ENCODE measurements around the gene ASF1B. TPM values are rescaled to one million over a fixed set of nuclear protein-coding genes. Genes with fewer than 3 reads are reported as not detected.
A peak's percentile ranks its signal among the peaks of the same experiment; 100 is the strongest.

Gene ASF1B
- total RNA-seq, 1 experiment from 2014 or later: 67.4 TPM

DNA sequence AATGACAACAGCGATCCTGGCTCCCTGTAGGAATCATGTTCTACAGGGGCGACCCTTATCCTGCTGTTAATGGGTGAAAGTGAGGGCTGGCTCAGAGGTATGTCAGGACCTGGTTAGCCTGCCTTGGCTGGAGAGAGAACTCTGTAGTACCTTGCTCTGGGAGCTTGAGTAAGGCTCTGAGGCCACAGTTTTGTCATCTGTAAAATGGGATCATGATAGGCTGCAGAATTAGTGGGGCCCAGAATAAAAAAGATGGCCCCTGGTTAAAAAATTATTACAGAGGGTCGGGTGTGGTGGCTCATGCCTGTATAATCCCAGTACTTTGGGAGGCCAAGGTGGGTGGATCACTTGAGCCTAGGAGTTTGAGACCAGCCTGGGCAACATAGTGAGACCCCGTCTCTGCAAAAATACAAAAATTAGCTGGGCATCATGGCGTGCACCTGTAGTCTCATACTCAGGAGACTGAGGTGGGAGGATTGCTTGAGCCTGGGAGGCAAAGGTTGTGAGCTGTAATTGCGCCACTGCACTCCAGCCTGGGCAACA, 35.3 kb downstream of the ASF1B start:
- TF ChIP-seq, protein P1, sequence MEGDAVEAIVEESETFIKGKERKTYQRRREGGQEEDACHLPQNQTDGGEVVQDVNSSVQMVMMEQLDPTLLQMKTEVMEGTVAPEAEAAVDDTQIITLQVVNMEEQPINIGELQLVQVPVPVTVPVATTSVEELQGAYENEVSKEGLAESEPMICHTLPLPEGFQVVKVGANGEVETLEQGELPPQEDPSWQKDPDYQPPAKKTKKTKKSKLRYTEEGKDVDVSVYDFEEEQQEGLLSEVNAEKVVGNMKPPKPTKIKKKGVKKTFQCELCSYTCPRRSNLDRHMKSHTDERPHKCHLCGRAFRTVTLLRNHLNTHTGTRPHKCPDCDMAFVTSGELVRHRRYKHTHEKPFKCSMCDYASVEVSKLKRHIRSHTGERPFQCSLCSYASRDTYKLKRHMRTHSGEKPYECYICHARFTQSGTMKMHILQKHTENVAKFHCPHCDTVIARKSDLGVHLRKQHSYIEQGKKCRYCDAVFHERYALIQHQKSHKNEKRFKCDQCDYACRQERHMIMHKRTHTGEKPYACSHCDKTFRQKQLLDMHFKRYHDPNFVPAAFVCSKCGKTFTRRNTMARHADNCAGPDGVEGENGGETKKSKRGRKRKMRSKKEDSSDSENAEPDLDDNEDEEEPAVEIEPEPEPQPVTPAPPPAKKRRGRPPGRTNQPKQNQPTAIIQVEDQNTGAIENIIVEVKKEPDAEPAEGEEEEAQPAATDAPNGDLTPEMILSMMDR (conservative IDR thresholded peaks at IDR 0.05): no peak
- TF ChIP-seq EZH2 (IDR thresholded peaks at IDR 0.05; ENCODE audit: low read depth): no peak
- CTCF ChIA-PET: no interaction called here
- no peaks in the 10 kb centered on the region for H3K9me3 ChIP-seq (ENCODE audit: insufficient read depth, low read depth)

DNA sequence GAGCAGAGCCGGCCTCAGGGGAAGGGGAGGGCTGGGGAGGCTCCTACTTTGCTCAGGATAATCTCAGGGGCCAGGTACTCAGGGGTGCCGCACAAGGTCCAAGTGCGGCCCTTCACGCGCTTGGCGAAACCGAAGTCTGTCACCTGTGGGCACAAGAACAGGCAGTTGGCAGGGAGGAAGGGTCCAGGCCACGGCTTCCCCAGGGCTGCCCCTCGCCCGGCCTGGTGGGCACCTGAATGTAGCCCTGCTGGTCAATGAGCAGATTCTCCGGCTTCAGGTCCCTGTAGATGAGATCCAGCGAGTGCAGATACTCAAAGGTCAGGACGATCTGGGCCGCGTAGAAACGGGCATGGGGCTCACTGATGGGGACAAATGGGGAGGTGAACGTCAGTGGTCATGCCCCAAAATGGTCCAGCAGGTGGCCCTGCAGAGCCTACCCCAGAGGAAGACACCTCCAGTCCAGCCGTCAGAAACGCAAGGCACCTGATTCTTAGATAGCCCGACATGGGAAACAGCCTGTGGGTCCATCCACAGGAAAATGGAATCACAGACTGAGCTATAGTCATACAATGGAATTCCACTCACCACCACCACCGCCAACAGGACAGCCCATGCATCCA, 38.7 kb downstream of the ASF1B start:
- no peak overlapping the region for H3K27ac ChIP-seq
- POLR2A ChIA-PET (ENCODE audit: unreplicated experiment): no interaction called here
- H3K4me1 ChIP-seq (replicated peaks; ENCODE audit: insufficient read depth): peaks cover 10% of the 10 kb centered on the region
- CTCF ChIA-PET: no interaction called here
- H3K4me2 ChIP-seq: no peak overlapping the region
- H3K4me3 ChIP-seq: no peak overlapping the region
- peaks cover 8% of the 10 kb centered on the region; the same call in 1 of the 2 replicates for H3K9me3 ChIP-seq (ENCODE audit: insufficient read depth, low read depth)
- no peaks in the 10 kb centered on the region for H3K79me2 ChIP-seq (ENCODE audit: low read depth)
- no peak for TF ChIP-seq EZH2 (IDR thresholded peaks at IDR 0.05; ENCODE audit: low read depth)
- TF ChIP-seq, protein P1 (conservative IDR thresholded peaks at IDR 0.05): peak; percentile 43
- no peaks in the 10 kb centered on the region for H4K20me1 ChIP-seq (ENCODE audit: insufficient read depth)
- peaks cover 4% of the 10 kb centered on the region; the same call in 1 of the 2 replicates for H3K36me3 ChIP-seq (ENCODE audit: low read depth)
- DNase-seq: no peak
- H3F3A ChIP-seq (ENCODE audit: insufficient read depth, low read depth): peaks cover 34% of the 10 kb centered on the region; the same call in 1 of the 2 replicates
- no peaks in the 10 kb centered on the region for H3K27me3 ChIP-seq (ENCODE audit: insufficient read depth, low read depth)
- H2AFZ ChIP-seq: no peak overlapping the region
- intact Hi-C loops (cut with micrococcal nuclease; ENCODE audit: unreplicated experiment): no loop called here
- no peaks in the 10 kb centered on the region for H3K9me2 ChIP-seq (ENCODE audit: insufficient read depth)
- no TSS peak for BruUV-seq (replicated peaks)

More for the DNA sequence above, 35.3 kb downstream of the ASF1B start:
- intact Hi-C loops (cut with micrococcal nuclease; ENCODE audit: unreplicated experiment): no loop called here
- POLR2A ChIA-PET (ENCODE audit: unreplicated experiment): no interaction called here
- H3K9me2 ChIP-seq (ENCODE audit: insufficient read depth): no peaks in the 10 kb centered on the region
- H3K36me3 ChIP-seq (ENCODE audit: low read depth): peaks cover 4% of the 10 kb centered on the region; the same call in 1 of the 2 replicates
- H3F3A ChIP-seq (ENCODE audit: insufficient read depth, low read depth): peaks cover 45% of the 10 kb centered on the region; the same call in 1 of the 2 replicates
- BruUV-seq (replicated peaks): no TSS peak
- no peaks in the 10 kb centered on the region for H3K27me3 ChIP-seq (ENCODE audit: insufficient read depth, low read depth)
- H3K4me1 ChIP-seq (replicated peaks; ENCODE audit: insufficient read depth): peaks cover 14% of the 10 kb centered on the region
- H2AFZ ChIP-seq: no peak overlapping the region
- no peak overlapping the region for H3K4me2 ChIP-seq
- H3K79me2 ChIP-seq (ENCODE audit: low read depth): no peaks in the 10 kb centered on the region
- no peak overlapping the region for H3K4me3 ChIP-seq
- DNase-seq: no peak
- H4K20me1 ChIP-seq (ENCODE audit: insufficient read depth): no peaks in the 10 kb centered on the region
- H3K27ac ChIP-seq: no peak overlapping the region

DNA sequence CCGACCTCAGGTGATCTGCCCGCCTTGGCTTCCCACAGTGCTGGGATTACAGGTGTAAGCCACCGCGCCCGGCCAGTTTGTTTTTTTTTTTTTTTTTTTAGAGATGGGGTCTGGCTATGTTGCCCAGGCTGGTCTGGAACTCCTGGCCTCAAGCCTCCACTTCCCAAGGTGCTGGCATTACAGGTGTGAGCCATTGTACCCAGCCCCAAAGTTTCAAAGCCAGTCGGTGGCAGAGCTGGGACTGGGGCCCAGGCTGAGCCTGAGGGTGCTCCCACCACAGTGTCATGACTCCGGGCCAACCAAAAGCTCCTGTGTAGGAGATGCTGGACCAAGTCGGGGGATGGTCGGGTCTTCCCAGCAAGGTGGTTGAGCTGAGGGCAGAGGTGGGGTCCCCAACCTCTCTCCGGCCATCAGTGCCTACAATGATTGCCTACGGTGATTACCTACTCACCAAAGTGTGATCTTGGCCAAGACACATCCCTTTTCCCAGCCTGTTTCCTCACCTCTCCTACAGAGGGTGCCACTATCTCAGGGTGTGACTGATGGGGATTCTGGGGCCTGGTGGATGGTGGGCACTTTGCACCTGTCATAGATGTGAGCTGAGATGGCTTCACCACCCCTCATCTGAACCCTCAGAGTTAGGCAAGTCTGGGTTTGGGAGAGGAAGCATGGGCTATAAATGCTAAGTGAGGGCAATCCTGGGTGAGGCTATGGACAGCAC, 40.0 kb downstream of the ASF1B start:
- no TSS peak for BruUV-seq (replicated peaks)
- Histone ChIP-seq H3K9me2 (ENCODE audit: insufficient read depth) (no peaks in the 10 kb centered on the region), H3K36me3 (ENCODE audit: low read depth) (peaks cover 4% of the 10 kb centered on the region; the same call in 1 of the 2 replicates), H3F3A (ENCODE audit: insufficient read depth, low read depth) (peaks cover 24% of the 10 kb centered on the region; the same call in 1 of the 2 replicates), H3K4me3 (no peak overlapping the region), H3K9me3 (ENCODE audit: insufficient read depth, low read depth) (peaks cover 8% of the 10 kb centered on the region; the same call in 1 of the 2 replicates), H3K4me1 (replicated peaks; ENCODE audit: insufficient read depth) (peaks cover 8% of the 10 kb centered on the region), H3K27ac (no peak overlapping the region), H3K4me2 (no peak overlapping the region), H3K27me3 (ENCODE audit: insufficient read depth, low read depth) (no peaks in the 10 kb centered on the region), H4K20me1 (ENCODE audit: insufficient read depth) (no peaks in the 10 kb centered on the region), H3K79me2 (ENCODE audit: low read depth) (no peaks in the 10 kb centered on the region), H2AFZ (no peak overlapping the region)
- ChIA-PET POLR2A (ENCODE audit: unreplicated experiment) (interaction anchor here (0.5 kb wide), 1 partner anchor 29 kb away, joined by 3 read pairs; no protein-coding TSS in a partner anchor), CTCF (no interaction called here)
- no peak for DNase-seq
- TF ChIP-seq EZH2 (IDR thresholded peaks at IDR 0.05; ENCODE audit: low read depth): no peak
- TF ChIP-seq, protein P1 (conservative IDR thresholded peaks at IDR 0.05): peak; percentile 33; the same call in 1 of the 2 replicates
- intact Hi-C loops (cut with micrococcal nuclease; ENCODE audit: unreplicated experiment): no loop called here
